Esophagus muscularis mucosa (tissue), 4 donors: ENCODE measurements around the gene RUFY3. TPM values are rescaled to one million over a fixed set of nuclear protein-coding genes. Genes with fewer than 3 reads are reported as not detected.
"Not testable (repeated sequence)": the region's sequence is repeated elsewhere in the genome, so short reads cannot be mapped to it uniquely, and the experiment has no call there.

Experiments
- DNase-seq: peaks from one replicate; pipeline ENCODE4 v3.0.0-alpha.2; 2017; ENCODE audit errors: extremely low spot score
- H3K27ac ChIP-seq, 4 donors: fragments of 200-600 bp; sonication (generic); replicated peaks in 1 of 4; 1 replicate in 3 of 4; 2 replicates in 1 of 4; pipeline ENCODE4 v1.5.1; 2016 to 2019; ENCODE audit warnings: mild to moderate bottlenecking in 1 of 4
- H3K27me3 ChIP-seq, 4 donors: fragments of 200-600 bp; sonication (generic); one replicate each; pipeline versions ENCODE4 v1.5.1 to v1.6.0; 2016 to 2019
- H3K36me3 ChIP-seq, 4 donors: fragments of 200-600 bp; sonication (generic); one replicate each; pipeline ENCODE4 v1.5.1; 2016 to 2019
- H3K4me1 ChIP-seq, 4 donors: fragments of 200-600 bp; sonication (generic); one replicate each; pipeline ENCODE4 v1.5.1; 2016 to 2019
- H3K4me3 ChIP-seq, 4 donors: fragments of 200-600 bp; sonication (generic); 1 replicate in 2 of 4; 2 replicates in 2 of 4; pipeline ENCODE4 v1.5.1; 2016 to 2019; ENCODE audit warnings: mild to moderate bottlenecking in 4 of 4, moderate library complexity in 1 of 4
- H3K9me3 ChIP-seq, 4 donors: fragments of 200-600 bp; sonication (generic); 1 replicate in 3 of 4; 2 replicates in 1 of 4; pipeline ENCODE4 v1.5.1; 2016 to 2019
- CTCF ChIP-seq, 3 experiments: fragments of 200-600 bp in 2 of 3; fragments of 450-650 bp in 1 of 3; sonication (generic) in 2 of 3; IDR thresholded peaks; one replicate each; pipeline ENCODE4 v1.5.1; 2017 to 2019; ENCODE audit warnings: antibody characterized with exemption in 3 of 3, mild to moderate bottlenecking in 2 of 3, moderate library complexity in 1 of 3
- EP300 ChIP-seq: sonication (generic); formaldehyde crosslinking; IDR thresholded peaks from one replicate; pipeline ENCODE4 v1.6.1; 2017; ENCODE audit warnings: antibody characterized with exemption
- POLR2A ChIP-seq: fragments of 450-650 bp; IDR thresholded peaks from one replicate; pipeline ENCODE4 v1.6.1; 2017; ENCODE audit warnings: antibody characterized with exemption, moderate library complexity, mild to moderate bottlenecking, low read depth
- POLR2AphosphoS5 ChIP-seq, 2 donors: sonication (generic); formaldehyde crosslinking; IDR thresholded peaks; one replicate each; pipeline ENCODE4 v1.6.1; 2017; ENCODE audit warnings: antibody characterized with exemption in 2 of 2
- WGBS: methylation state at CpG from one replicate; pipeline ENCODE4 v1.1.5; 2018; 5-methylcytosine and 5-hydroxymethylcytosine counted together
- intact Hi-C: fragments of 100-400 bp; cut with DNase I; formaldehyde crosslinking; loops from one replicate; pipeline ENCODE4 v1.15.1; 2023
- total RNA-seq, 4 donors: library from RNA; depleted of rRNA; stranded (reverse); fragments of >200 nt; gene quantifications; one replicate each; pipeline versions ENCODE4 v1.1.0 to v1.2.1, GENCODE V29; 2016

RUFY3 gene
- total RNA-seq, 4 donors from 2014 or later, result 30.5 to 51.9 (median 33.2) TPM

- H3K4me1 ChIP-seq, result peaks cover 9 to 19% (median 13%) of the 10 kb centered on the region in 4 donors
- no peaks in the 10 kb centered on the region for H3K27me3 ChIP-seq
- 82% methylated on average over 5 of the region's 5 CpGs for WGBS
- no peak for TF ChIP-seq CTCF (IDR thresholded peaks at IDR 0.05)
- TF ChIP-seq EP300, result no peak
- no peak for TF ChIP-seq POLR2AphosphoS5 (IDR thresholded peaks at IDR 0.05)
- TF ChIP-seq POLR2A, result no peak
- H3K36me3 ChIP-seq, result no peaks in the 10 kb centered on the region
- H3K4me3 ChIP-seq, result no peak overlapping the region
- no peaks in the 10 kb centered on the region for H3K9me3 ChIP-seq
- intact Hi-C loops, result no loop called here
- H3K27ac ChIP-seq, result no peak overlapping the region
- no peak for DNase-seq
Measured at GRCh38 chr4:70714079-70714887, 7.5 kb upstream of the RUFY3 start.

- intact Hi-C loops, result no loop called here
- Histone ChIP-seq H3K4me3 (no peak overlapping the region), H3K27ac (no peak overlapping the region), H3K9me3 (no peaks in the 10 kb centered on the region), H3K4me1 (peaks cover 9 to 19% (median 13%) of the 10 kb centered on the region in 4 donors), H3K27me3 (no peaks in the 10 kb centered on the region), H3K36me3 (no peaks in the 10 kb centered on the region)
- TF ChIP-seq EP300, result no peak
- 84% methylated on average over 6 of the region's 6 CpGs for WGBS
- no peak for DNase-seq
Measured at GRCh38 chr4:70715097-70715496, 6.7 kb upstream of the RUFY3 start.

GRCh38 chr4:70718811-70719604, 2.8 kb upstream of the RUFY3 start:
- peaks cover 1 to 23% (median 19%) of the 10 kb centered on the region in 4 donors for H3K4me1 ChIP-seq
- H3K27me3 ChIP-seq, result no peaks in the 10 kb centered on the region
- H3K9me3 ChIP-seq, result no peaks in the 10 kb centered on the region
- H3K36me3 ChIP-seq, result no peaks in the 10 kb centered on the region
- H3K4me3 ChIP-seq, result no peak overlapping the region
- no peak for TF ChIP-seq EP300
- 91% methylated on average over 13 of the region's 13 CpGs for WGBS
- no peak for DNase-seq
- intact Hi-C loops, result no loop called here
- no peak overlapping the region for H3K27ac ChIP-seq

- DNase-seq, result no peak
- peak overlapping the region; percentile 73 to 80 (median 75) for H3K27ac ChIP-seq
- no peaks in the 10 kb centered on the region for H3K36me3 ChIP-seq
- no peaks in the 10 kb centered on the region for H3K9me3 ChIP-seq
- peaks cover 3 to 41% (median 31%) of the 10 kb centered on the region in 4 donors for H3K4me1 ChIP-seq
- TF ChIP-seq POLR2A, result no peak
- intact Hi-C loops, result no loop called here
- H3K4me3 ChIP-seq, result peak overlapping the region; percentile 48 to 60 (median 52)
- WGBS, result 52% methylated on average over 6 of the region's 7 CpGs
- no peaks in the 10 kb centered on the region for H3K27me3 ChIP-seq
Measured at GRCh38 chr4:70722199-70722791, 531 bp downstream of the RUFY3 start.

- Histone ChIP-seq H3K9me3 (no peaks in the 10 kb centered on the region), H3K27ac (no peak overlapping the region), H3K36me3 (no peaks in the 10 kb centered on the region), H3K27me3 (no peaks in the 10 kb centered on the region), H3K4me1 (peaks cover 3 to 42% (median 34%) of the 10 kb centered on the region in 4 donors), H3K4me3 (no peak overlapping the region)
- no peak for DNase-seq
- no peak for TF ChIP-seq CTCF (IDR thresholded peaks at IDR 0.05)
- TF ChIP-seq POLR2A, result no peak
- no peak for TF ChIP-seq EP300
- no peak for TF ChIP-seq POLR2AphosphoS5 (IDR thresholded peaks at IDR 0.05)
- intact Hi-C loops, result no loop called here
- WGBS, result 100% methylated on average over 3 of the region's 3 CpGs
Measured at GRCh38 chr4:70724463-70724862, 2.7 kb downstream of the RUFY3 start.

GRCh38 chr4:70725633-70726032, 3.9 kb downstream of the RUFY3 start:
- no peak for TF ChIP-seq EP300
- no peak for TF ChIP-seq POLR2A
- TF ChIP-seq CTCF (IDR thresholded peaks at IDR 0.05), result no peak
- WGBS, result 75% methylated on average over 1 of the region's 1 CpG
- no peak for DNase-seq
- intact Hi-C loops, result no loop called here
- Histone ChIP-seq H3K9me3 (no peaks in the 10 kb centered on the region), H3K27ac (no peak overlapping the region), H3K4me3 (no peak overlapping the region), H3K4me1 (peaks cover 3 to 42% (median 34%) of the 10 kb centered on the region in 4 donors), H3K27me3 (no peaks in the 10 kb centered on the region), H3K36me3 (no peaks in the 10 kb centered on the region)

GRCh38 chr4:70726515-70726914, 4.8 kb downstream of the RUFY3 start:
- DNase-seq, H3K27ac ChIP-seq, intact Hi-C loops, H3K27me3 ChIP-seq, H3K36me3 ChIP-seq, H3K9me3 ChIP-seq, H3K4me3 ChIP-seq: not testable (repeated sequence)
- H3K4me1 ChIP-seq, result peaks cover 3 to 42% (median 34%) of the 10 kb centered on the region in 4 donors
- 93% methylated on average over 11 of the region's 11 CpGs for WGBS
